Measurements from ENCODE around the gene MSL3B.
"Not testable (repeated sequence)": the region's sequence is repeated elsewhere in the genome, so short reads cannot be mapped to it uniquely, and the experiment has no call there.

The MSL3B gene

DNA sequence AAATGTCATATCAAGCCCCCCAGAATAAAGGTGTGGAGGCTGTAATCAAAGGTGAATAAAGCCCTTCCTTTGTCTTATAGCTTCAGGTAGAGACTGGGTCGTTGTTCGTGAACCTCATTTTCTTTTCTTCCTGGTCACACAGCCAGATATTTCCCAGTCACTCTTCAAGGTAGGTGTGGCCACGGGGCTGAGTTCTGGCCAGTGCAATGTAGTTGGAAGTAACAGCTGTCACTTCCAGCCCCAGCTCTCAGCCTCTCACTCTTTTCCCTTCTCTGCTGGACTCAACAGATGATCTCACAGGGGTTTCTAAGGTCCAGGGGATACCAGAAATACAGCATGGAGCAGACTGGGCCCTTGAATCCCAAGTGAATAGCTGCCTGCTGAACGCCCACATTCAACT lies 33.2 kb upstream of the MSL3B start (continued):
- no peak for TF ChIP-seq RXRA (IDR thresholded peaks at IDR 0.05)

DNA sequence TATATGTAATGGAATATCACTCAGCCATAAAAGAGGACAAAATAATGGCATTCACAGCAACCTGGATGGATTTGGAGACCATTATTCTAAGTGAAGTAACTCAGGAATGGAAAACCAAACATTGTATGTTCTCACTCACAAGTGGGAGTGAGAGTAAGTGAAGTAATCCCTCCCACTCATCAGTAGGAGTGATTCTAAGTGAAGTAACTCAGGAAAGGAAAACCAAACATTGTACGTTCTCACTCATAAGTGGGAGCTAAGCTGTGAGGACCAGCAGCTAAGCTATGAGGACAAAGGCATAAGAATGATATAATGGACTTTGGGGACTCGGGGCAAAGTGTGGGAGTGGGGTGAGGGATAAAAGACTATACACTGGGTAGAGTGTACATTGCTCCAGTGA lies 28.1 kb upstream of the MSL3B start:
- DNase-seq (ENCODE audit: low spot score); H3K27me3 ChIP-seq (ENCODE audit: control insufficient read depth in 4 of 4, insufficient read depth in 4 of 4, low read length in 3 of 4); H3K9me3 ChIP-seq (ENCODE audit: control insufficient read depth in 4 of 4, low read length in 3 of 4); H3K9ac ChIP-seq (ENCODE audit: low read depth in 1 of 2, low read length in 2 of 2); H3K36me3 ChIP-seq (ENCODE audit: control insufficient read depth in 4 of 4, insufficient read depth in 3 of 4, low read depth in 1 of 4, low read length in 3 of 4); H3K27ac ChIP-seq (ENCODE audit: low read depth in 1 of 2, low read length in 2 of 2); H3K4me1 ChIP-seq (ENCODE audit: control insufficient read depth in 4 of 4, insufficient read depth in 4 of 4, low read length in 3 of 4); H3K4me3 ChIP-seq (ENCODE audit: low read depth in 1 of 3, low read length in 3 of 3): not testable (repeated sequence)
- WGBS = 94% methylated on average over 2 of the region's 2 CpGs

DNA sequence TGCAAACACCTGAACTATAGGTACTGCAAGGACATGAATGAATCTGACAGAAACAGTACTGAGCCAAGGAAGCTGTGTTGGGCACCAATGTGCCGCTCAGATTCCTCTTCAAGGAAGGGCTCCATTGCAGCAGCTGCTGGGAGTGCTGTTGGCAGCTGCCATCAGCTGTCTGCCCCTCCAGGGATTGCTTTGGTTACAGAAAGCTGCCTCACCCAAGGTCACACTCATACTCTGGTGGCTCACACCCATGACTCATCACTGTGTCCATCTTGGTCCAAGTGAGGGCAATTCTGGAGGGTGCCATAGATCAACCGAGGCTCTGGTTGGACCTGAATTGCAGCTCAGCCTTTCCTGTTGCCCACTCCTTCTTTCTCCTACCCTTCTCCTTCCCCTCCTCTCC lies 24.6 kb upstream of the MSL3B start:
- no peaks in the 10 kb centered on the region for H3K36me3 ChIP-seq (ENCODE audit: control insufficient read depth in 4 of 4, insufficient read depth in 3 of 4, low read depth in 1 of 4, low read length in 3 of 4)
- H3K9me3 ChIP-seq (ENCODE audit: control insufficient read depth in 4 of 4, low read length in 3 of 4) = no peaks in the 10 kb centered on the region
- H3K4me1 ChIP-seq (ENCODE audit: control insufficient read depth in 4 of 4, insufficient read depth in 4 of 4, low read length in 3 of 4) = no peaks in the 10 kb centered on the region
- H3K9ac ChIP-seq (ENCODE audit: low read depth in 1 of 2, low read length in 2 of 2) = no peak overlapping the region
- no peak overlapping the region for H3K27ac ChIP-seq (ENCODE audit: low read depth in 1 of 2, low read length in 2 of 2)
- 90% methylated on average over 2 of the region's 2 CpGs for WGBS
- no peak for DNase-seq (ENCODE audit: low spot score)
- H3K4me3 ChIP-seq (ENCODE audit: low read depth in 1 of 3, low read length in 3 of 3) = no peak overlapping the region
- H3K27me3 ChIP-seq (ENCODE audit: control insufficient read depth in 4 of 4, insufficient read depth in 4 of 4, low read length in 3 of 4) = no peaks in the 10 kb centered on the region
- TF ChIP-seq RAD21 (IDR thresholded peaks at IDR 0.05) (no peak), SP1 (IDR thresholded peaks at IDR 0.05) (no peak), NR2F2 (IDR thresholded peaks at IDR 0.05) (no peak), FOXA2 (IDR thresholded peaks at IDR 0.05) (no peak), RXRA (IDR thresholded peaks at IDR 0.05) (no peak), FOXA1 (IDR thresholded peaks at IDR 0.05) (no peak), HNF4A (conservative IDR thresholded peaks at IDR 0.05) (no peak), JUND (IDR thresholded peaks at IDR 0.05) (no peak), TAF1 (conservative IDR thresholded peaks at IDR 0.05) (no peak), HNF4G (IDR thresholded peaks at IDR 0.05) (no peak), EGR1 (IDR thresholded peaks at IDR 0.05; ENCODE audit: low read depth in 2 of 2) (no peak), YY1 (IDR thresholded peaks at IDR 0.05) (no peak), GABPA (IDR thresholded peaks at IDR 0.05 in 1 of 2, conservative IDR thresholded peaks at IDR 0.05 in 1 of 2) (no peak)
- TF ChIP-seq, protein P1, sequence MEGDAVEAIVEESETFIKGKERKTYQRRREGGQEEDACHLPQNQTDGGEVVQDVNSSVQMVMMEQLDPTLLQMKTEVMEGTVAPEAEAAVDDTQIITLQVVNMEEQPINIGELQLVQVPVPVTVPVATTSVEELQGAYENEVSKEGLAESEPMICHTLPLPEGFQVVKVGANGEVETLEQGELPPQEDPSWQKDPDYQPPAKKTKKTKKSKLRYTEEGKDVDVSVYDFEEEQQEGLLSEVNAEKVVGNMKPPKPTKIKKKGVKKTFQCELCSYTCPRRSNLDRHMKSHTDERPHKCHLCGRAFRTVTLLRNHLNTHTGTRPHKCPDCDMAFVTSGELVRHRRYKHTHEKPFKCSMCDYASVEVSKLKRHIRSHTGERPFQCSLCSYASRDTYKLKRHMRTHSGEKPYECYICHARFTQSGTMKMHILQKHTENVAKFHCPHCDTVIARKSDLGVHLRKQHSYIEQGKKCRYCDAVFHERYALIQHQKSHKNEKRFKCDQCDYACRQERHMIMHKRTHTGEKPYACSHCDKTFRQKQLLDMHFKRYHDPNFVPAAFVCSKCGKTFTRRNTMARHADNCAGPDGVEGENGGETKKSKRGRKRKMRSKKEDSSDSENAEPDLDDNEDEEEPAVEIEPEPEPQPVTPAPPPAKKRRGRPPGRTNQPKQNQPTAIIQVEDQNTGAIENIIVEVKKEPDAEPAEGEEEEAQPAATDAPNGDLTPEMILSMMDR (IDR thresholded peaks at IDR 0.05; ENCODE audit: low read depth, low read length, missing input control) = no peak
- TF ChIP-seq, protein P2, sequence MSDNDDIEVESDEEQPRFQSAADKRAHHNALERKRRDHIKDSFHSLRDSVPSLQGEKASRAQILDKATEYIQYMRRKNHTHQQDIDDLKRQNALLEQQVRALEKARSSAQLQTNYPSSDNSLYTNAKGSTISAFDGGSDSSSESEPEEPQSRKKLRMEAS (IDR thresholded peaks at IDR 0.05) = no peak
- TF ChIP-seq, protein P3, sequence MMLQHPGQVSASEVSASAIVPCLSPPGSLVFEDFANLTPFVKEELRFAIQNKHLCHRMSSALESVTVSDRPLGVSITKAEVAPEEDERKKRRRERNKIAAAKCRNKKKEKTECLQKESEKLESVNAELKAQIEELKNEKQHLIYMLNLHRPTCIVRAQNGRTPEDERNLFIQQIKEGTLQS (IDR thresholded peaks at IDR 0.05) = no peak
- TF ChIP-seq, protein P4, sequence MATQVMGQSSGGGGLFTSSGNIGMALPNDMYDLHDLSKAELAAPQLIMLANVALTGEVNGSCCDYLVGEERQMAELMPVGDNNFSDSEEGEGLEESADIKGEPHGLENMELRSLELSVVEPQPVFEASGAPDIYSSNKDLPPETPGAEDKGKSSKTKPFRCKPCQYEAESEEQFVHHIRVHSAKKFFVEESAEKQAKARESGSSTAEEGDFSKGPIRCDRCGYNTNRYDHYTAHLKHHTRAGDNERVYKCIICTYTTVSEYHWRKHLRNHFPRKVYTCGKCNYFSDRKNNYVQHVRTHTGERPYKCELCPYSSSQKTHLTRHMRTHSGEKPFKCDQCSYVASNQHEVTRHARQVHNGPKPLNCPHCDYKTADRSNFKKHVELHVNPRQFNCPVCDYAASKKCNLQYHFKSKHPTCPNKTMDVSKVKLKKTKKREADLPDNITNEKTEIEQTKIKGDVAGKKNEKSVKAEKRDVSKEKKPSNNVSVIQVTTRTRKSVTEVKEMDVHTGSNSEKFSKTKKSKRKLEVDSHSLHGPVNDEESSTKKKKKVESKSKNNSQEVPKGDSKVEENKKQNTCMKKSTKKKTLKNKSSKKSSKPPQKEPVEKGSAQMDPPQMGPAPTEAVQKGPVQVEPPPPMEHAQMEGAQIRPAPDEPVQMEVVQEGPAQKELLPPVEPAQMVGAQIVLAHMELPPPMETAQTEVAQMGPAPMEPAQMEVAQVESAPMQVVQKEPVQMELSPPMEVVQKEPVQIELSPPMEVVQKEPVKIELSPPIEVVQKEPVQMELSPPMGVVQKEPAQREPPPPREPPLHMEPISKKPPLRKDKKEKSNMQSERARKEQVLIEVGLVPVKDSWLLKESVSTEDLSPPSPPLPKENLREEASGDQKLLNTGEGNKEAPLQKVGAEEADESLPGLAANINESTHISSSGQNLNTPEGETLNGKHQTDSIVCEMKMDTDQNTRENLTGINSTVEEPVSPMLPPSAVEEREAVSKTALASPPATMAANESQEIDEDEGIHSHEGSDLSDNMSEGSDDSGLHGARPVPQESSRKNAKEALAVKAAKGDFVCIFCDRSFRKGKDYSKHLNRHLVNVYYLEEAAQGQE (IDR thresholded peaks at IDR 0.05) = no peak
- TF ChIP-seq, protein P5, sequence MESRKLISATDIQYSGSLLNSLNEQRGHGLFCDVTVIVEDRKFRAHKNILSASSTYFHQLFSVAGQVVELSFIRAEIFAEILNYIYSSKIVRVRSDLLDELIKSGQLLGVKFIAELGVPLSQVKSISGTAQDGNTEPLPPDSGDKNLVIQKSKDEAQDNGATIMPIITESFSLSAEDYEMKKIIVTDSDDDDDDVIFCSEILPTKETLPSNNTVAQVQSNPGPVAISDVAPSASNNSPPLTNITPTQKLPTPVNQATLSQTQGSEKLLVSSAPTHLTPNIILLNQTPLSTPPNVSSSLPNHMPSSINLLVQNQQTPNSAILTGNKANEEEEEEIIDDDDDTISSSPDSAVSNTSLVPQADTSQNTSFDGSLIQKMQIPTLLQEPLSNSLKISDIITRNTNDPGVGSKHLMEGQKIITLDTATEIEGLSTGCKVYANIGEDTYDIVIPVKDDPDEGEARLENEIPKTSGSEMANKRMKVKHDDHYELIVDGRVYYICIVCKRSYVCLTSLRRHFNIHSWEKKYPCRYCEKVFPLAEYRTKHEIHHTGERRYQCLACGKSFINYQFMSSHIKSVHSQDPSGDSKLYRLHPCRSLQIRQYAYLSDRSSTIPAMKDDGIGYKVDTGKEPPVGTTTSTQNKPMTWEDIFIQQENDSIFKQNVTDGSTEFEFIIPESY (IDR thresholded peaks at IDR 0.05) = no peak
